H9 (cell line): Measurements from ENCODE around the gene IQCM. TPM values are rescaled to one million over a fixed set of nuclear protein-coding genes. Genes with fewer than 3 reads are reported as not detected.

Source experiments
- DNase-seq: peaks from one replicate; pipeline ENCODE4 v3.0.0-alpha.2; 2017
- H2AFZ ChIP-seq: one replicate; pipeline ENCODE4 v1.6.1; 2013; ENCODE audit warnings: mild to moderate bottlenecking, low read length, control low read depth, moderate library complexity
- H2AK5ac ChIP-seq: 2 replicates; pipeline ENCODE4 v1.6.1; 2013; ENCODE audit warnings: low read length, control low read depth, mixed read lengths; ENCODE audit not compliant: insufficient read length
- H2BK120ac ChIP-seq: one replicate; pipeline ENCODE4 v1.6.1; 2013; ENCODE audit warnings: low read depth, mild to moderate bottlenecking, low read length, control low read depth, inconsistent platforms; ENCODE audit not compliant: poor library complexity, severe bottlenecking
- H2BK12ac ChIP-seq: 2 replicates; pipeline ENCODE4 v1.6.1; 2013; ENCODE audit warnings: low read length, control low read depth, mixed read lengths, low read depth; ENCODE audit not compliant: insufficient read length
- H2BK15ac ChIP-seq: 2 replicates; pipeline ENCODE4 v1.6.1; 2013; ENCODE audit warnings: low read depth, low read length, control low read depth
- H2BK20ac ChIP-seq: one replicate; pipeline ENCODE4 v1.6.1; 2013; ENCODE audit warnings: low read depth, mild to moderate bottlenecking, low read length, control low read depth, inconsistent platforms; ENCODE audit not compliant: poor library complexity, severe bottlenecking
- H2BK5ac ChIP-seq: 2 replicates; pipeline ENCODE4 v1.6.1; 2013; ENCODE audit warnings: low read length, control low read depth, mixed read lengths; ENCODE audit not compliant: insufficient read length
- H3K14ac ChIP-seq: 2 replicates; pipeline ENCODE4 v1.6.1; 2013; ENCODE audit warnings: low read length, control low read depth; ENCODE audit not compliant: insufficient read depth
- H3K18ac ChIP-seq: 2 replicates; pipeline ENCODE4 v1.6.1; 2013; ENCODE audit warnings: low read depth, mild to moderate bottlenecking, mixed read lengths, low read length, control low read depth; ENCODE audit not compliant: insufficient read length
- H3K23ac ChIP-seq: 2 replicates; pipeline ENCODE4 v1.6.1; 2013; ENCODE audit warnings: low read length, control low read depth, mixed read lengths, low read depth; ENCODE audit not compliant: insufficient read length
- H3K23me2 ChIP-seq: 2 replicates; pipeline ENCODE4 v1.6.1; 2013; ENCODE audit warnings: low read depth, mild to moderate bottlenecking, mixed read lengths, low read length, control low read depth; ENCODE audit not compliant: insufficient read length, poor library complexity, severe bottlenecking
- H3K27ac ChIP-seq: 2 replicates; pipeline ENCODE4 v1.5.1; 2013; ENCODE audit warnings: low read length, control low read depth, mixed read lengths, low read depth; ENCODE audit not compliant: insufficient read length
- H3K27me3 ChIP-seq: 2 replicates; pipeline ENCODE4 v1.6.1; 2013; ENCODE audit warnings: low read length, control low read depth, inconsistent platforms; ENCODE audit not compliant: insufficient read depth
- H3K4ac ChIP-seq: 2 replicates; pipeline ENCODE4 v1.6.1; 2013; ENCODE audit warnings: low read depth, mild to moderate bottlenecking, control low read depth, inconsistent platforms, low read length, moderate library complexity
- H3K4me1 ChIP-seq: 2 replicates; pipeline ENCODE4 v1.6.1; 2013; ENCODE audit warnings: low read length, control low read depth, inconsistent platforms; ENCODE audit not compliant: insufficient read depth
- H3K4me2 ChIP-seq: 2 replicates; pipeline ENCODE4 v1.6.1; 2013; ENCODE audit warnings: low read length, control low read depth, mixed read lengths; ENCODE audit not compliant: insufficient read length, insufficient read depth
- H3K56ac ChIP-seq: 2 replicates; pipeline ENCODE4 v1.6.1; 2013; ENCODE audit warnings: low read depth, mild to moderate bottlenecking, mixed read lengths, low read length, control low read depth; ENCODE audit not compliant: insufficient read length
- H3K79me1 ChIP-seq: 2 replicates; pipeline ENCODE4 v1.6.1; 2013; ENCODE audit warnings: low read depth, mild to moderate bottlenecking, moderate library complexity, low read length, control low read depth, inconsistent platforms; ENCODE audit not compliant: insufficient read depth, poor library complexity, severe bottlenecking
- H3K79me2 ChIP-seq: 2 replicates; pipeline ENCODE4 v1.6.1; 2013; ENCODE audit warnings: low read length, control low read depth, inconsistent platforms; ENCODE audit not compliant: insufficient read depth
- H3K9ac ChIP-seq: 2 replicates; pipeline ENCODE4 v1.6.1; 2013; ENCODE audit warnings: low read length, control low read depth, mixed read lengths; ENCODE audit not compliant: insufficient read length; ENCODE audit errors: extremely low read depth
- H3K9me3 ChIP-seq: one replicate; pipeline ENCODE4 v1.6.1; 2013; ENCODE audit warnings: low read depth, low read length, inconsistent platforms; ENCODE audit not compliant: control insufficient read depth
- H3T11ph ChIP-seq: one replicate; pipeline ENCODE4 v1.6.1; 2013; ENCODE audit warnings: mild to moderate bottlenecking, low read length, control low read depth, inconsistent platforms
- H4K20me1 ChIP-seq: one replicate; pipeline ENCODE4 v1.6.1; 2013; ENCODE audit not compliant: control insufficient read depth, insufficient read length, insufficient read depth
- H4K5ac ChIP-seq: 2 replicates; pipeline ENCODE4 v1.6.1; 2013; ENCODE audit warnings: low read depth, mild to moderate bottlenecking, mixed read lengths, low read length, control low read depth; ENCODE audit not compliant: insufficient read length
- H4K8ac ChIP-seq: replicated peaks from 2 replicates; pipeline ENCODE4 v1.6.1; 2013; ENCODE audit warnings: low read length, control low read depth, mixed read lengths, low read depth; ENCODE audit not compliant: insufficient read length
- H4K91ac ChIP-seq: 2 replicates; pipeline ENCODE4 v1.6.1; 2013; ENCODE audit warnings: low read depth, mild to moderate bottlenecking, moderate library complexity, mixed read lengths, low read length, control low read depth; ENCODE audit not compliant: insufficient read length
- H3K27ac Mint-ChIP-seq, 3 experiments: 2 replicates in 2 of 3; 3 replicates in 1 of 3; pipeline ENCODE4 v1.8.0; 2020 to 2021; ENCODE audit warnings: mixed read lengths in 3 of 3, mild to moderate bottlenecking in 1 of 3, moderate library complexity in 1 of 3
- H3K27me3 Mint-ChIP-seq: 2 replicates; pipeline ENCODE4 v1.8.0; 2021; ENCODE audit warnings: low read depth, mild to moderate bottlenecking, moderate library complexity, mixed read lengths
- H3K36me3 Mint-ChIP-seq, 3 experiments: 2 replicates in 2 of 3; 3 replicates in 1 of 3; pipeline ENCODE4 v1.8.0; 2020 to 2021; ENCODE audit warnings: low read depth in 3 of 3, mixed read lengths in 3 of 3; ENCODE audit not compliant: insufficient read depth in 1 of 3
- H3K4me1 Mint-ChIP-seq, 2 experiments: 2 replicates each; pipeline ENCODE4 v1.8.0; 2020; ENCODE audit warnings: mixed read lengths in 2 of 2
- H3K4me3 Mint-ChIP-seq, 2 experiments: 2 replicates in 1 of 2; 3 replicates in 1 of 2; pipeline ENCODE4 v1.8.0; 2020 to 2021; ENCODE audit warnings: mild to moderate bottlenecking in 2 of 2, mixed read lengths in 2 of 2, moderate library complexity in 1 of 2
- H3K9me3 Mint-ChIP-seq, 2 experiments: 2 replicates in 1 of 2; 3 replicates in 1 of 2; pipeline ENCODE4 v1.8.0; 2020; ENCODE audit warnings: mild to moderate bottlenecking in 2 of 2, mixed read lengths in 2 of 2, moderate library complexity in 1 of 2
- CTCF ChIP-seq: fragments of 200-600 bp; sonication (generic); conservative IDR thresholded peaks from 3 replicates; pipeline ENCODE4 v1.8.0; 2021; ENCODE audit warnings: antibody characterized with exemption, mild to moderate bottlenecking
- WGBS: extraction: QIAGEN DNeasy Blood & Tissue Kit; methylation state at CpG from one replicate; pipeline ENCODE4 v1.1.7; 2013; ENCODE audit warnings: missing lambda C conversion rate, low lambda C conversion rate, mixed read lengths; ENCODE audit not compliant: insufficient read length; ENCODE audit errors: extremely low coverage; 5-methylcytosine and 5-hydroxymethylcytosine counted together
- total RNA-seq: library from RNA; stranded (reverse); gene quantifications from 2 replicates; pipeline ENCODE4 v1.2.1, GENCODE V29; 2021

Gene IQCM
- total RNA-seq, 1 experiment from 2014 or later, result 0.15 TPM

GRCh38 chr4:149747646-149748045 is 68.0 kb downstream of the IQCM start:
- Histone ChIP-seq H3K4ac (no peak overlapping the region), H3K14ac (no peak overlapping the region), H3K9ac (no peak overlapping the region), H3K9me3 (no peaks in the 10 kb centered on the region), H4K91ac (no peak overlapping the region), H3K4me2 (no peak overlapping the region), H3K56ac (no peak overlapping the region), H2BK12ac (no peak overlapping the region), H2BK120ac (no peak overlapping the region), H4K8ac (no peak overlapping the region), H2BK20ac (no peak overlapping the region), H2BK15ac (no peak overlapping the region), H2AFZ (no peak overlapping the region), H3K4me1 (no peaks in the 10 kb centered on the region), H2BK5ac (no peak overlapping the region), H3K79me1 (no peaks in the 10 kb centered on the region), H3K27me3 (no peaks in the 10 kb centered on the region), H2AK5ac (no peak overlapping the region), H3K79me2 (no peaks in the 10 kb centered on the region), H3K18ac (no peak overlapping the region), H3K27ac (no peak overlapping the region), H4K5ac (no peak overlapping the region), H3K23me2 (no peaks in the 10 kb centered on the region), H3T11ph (no peak overlapping the region), H4K20me1 (no peaks in the 10 kb centered on the region), H3K23ac (no peak overlapping the region)
- Mint-ChIP-seq H3K36me3 (no peaks in the 10 kb centered on the region), H3K4me1 (no peaks in the 10 kb centered on the region), H3K27ac (no peak overlapping the region), H3K4me3 (no peak overlapping the region), H3K27me3 (no peaks in the 10 kb centered on the region), H3K9me3 (no peaks in the 10 kb centered on the region)
- no CpG with 5 or more reads among the region's 2 CpGs for WGBS
- DNase-seq, result no peak
- no peak for TF ChIP-seq CTCF
